GM19438 (cell line): Measurements from ENCODE around the gene PRPF6.

ENCODE experiments used
- ATAC-seq: cut with Tn5 transposase; IDR thresholded peaks from one replicate; pipeline ENCODE4 v1.9.1; 2021; ENCODE audit warnings: low read depth; ENCODE audit not compliant: unreplicated experiment

Gene PRPF6

GRCh38 chr20:64032706-64033624 is 52.0 kb downstream of the PRPF6 start:
- no peak for ATAC-seq

GRCh38 chr20:64033981-64034493 is 53.1 kb downstream of the PRPF6 start:
- no peak for ATAC-seq

- no peak for ATAC-seq
These were observed 54.4 kb downstream of the PRPF6 start for GRCh38 chr20:64035066-64035932.

- no peak for ATAC-seq
These were observed 55.0 kb downstream of the PRPF6 start, which contains the start of gene C20orf204 for GRCh38 chr20:64035933-64036345. C20orf204 (plus strand) TSS chr20:64036182; CDS start chr20:64036324, 142 bp downstream.

- no peak for ATAC-seq
These were observed 55.6 kb downstream of the PRPF6 start for GRCh38 chr20:64036346-64037198.

- ATAC-seq, result no peak
These were observed 56.2 kb downstream of the PRPF6 start for GRCh38 chr20:64037199-64037497.

- ATAC-seq, result no peak
These were observed 56.7 kb downstream of the PRPF6 start for GRCh38 chr20:64037498-64038213.

- ATAC-seq, result peak; percentile 40
These were observed 57.3 kb downstream of the PRPF6 start for GRCh38 chr20:64038224-64038564.

- ATAC-seq, result peak; percentile 61
These were observed 57.8 kb downstream of the PRPF6 start for GRCh38 chr20:64038565-64039292.

GRCh38 chr20:64039293-64040160 is 58.6 kb downstream of the PRPF6 start:
- ATAC-seq, result no peak

- no peak for ATAC-seq
These were observed 59.5 kb downstream of the PRPF6 start for GRCh38 chr20:64040231-64041039.

GRCh38 chr20:64041040-64041780 is 60.3 kb downstream of the PRPF6 start:
- ATAC-seq, result no peak

- ATAC-seq, result no peak
These were observed 60.8 kb downstream of the PRPF6 start for GRCh38 chr20:64041781-64042053.

GRCh38 chr20:64042054-64042781 is 61.3 kb downstream of the PRPF6 start:
- no peak for ATAC-seq

GRCh38 chr20:64043768-64044167 is 62.8 kb downstream of the PRPF6 start:
- no peak for ATAC-seq

GRCh38 chr20:64044484-64045247 is 63.7 kb downstream of the PRPF6 start:
- no peak for ATAC-seq
